ENCODE results near the gene PTPN14. TPM values are rescaled to one million over a fixed set of nuclear protein-coding genes. Genes with fewer than 3 reads are reported as not detected.
A peak's percentile ranks its signal among the peaks of the same experiment; 100 is the strongest.

Gene PTPN14
- total RNA-seq, 1 experiment from 2014 or later: 209 TPM

GRCh38 chr1:214445831-214446614, 105.4 kb downstream of the PTPN14 start:
- ChIA-PET POLR2A (no interaction called here), CTCF (interaction anchor here (0.6 to 1.1 kb wide), 2 partner anchors 10 to 25 kb away, joined by 3 to 8 read pairs; no protein-coding TSS in a partner anchor)
- DNase-seq (ENCODE audit: low read depth, low spot score) (no peak), ATAC-seq (no peak)
- H3K4me3 ChIP-seq (ENCODE audit: low read depth in 2 of 2, low read length in 2 of 2): no peak overlapping the region
- no peaks in the 10 kb centered on the region for H3K27me3 ChIP-seq (ENCODE audit: control insufficient read depth, insufficient read depth, low read length)
- in situ Hi-C loops (cut with HindIII; ENCODE audit: low pct_unique_long_range_greater_than_20kb, low sequenced_read_pairs): no loop called here
- BruUV-seq (replicated peaks): no TSS peak
- intact Hi-C loops (cut with micrococcal nuclease; ENCODE audit: unreplicated experiment): no loop called here
- no peaks in the 10 kb centered on the region for H3K9me3 ChIP-seq (ENCODE audit: control insufficient read depth, insufficient read depth, low read depth, low read length)
- H3K4me1 ChIP-seq (ENCODE audit: control insufficient read depth, insufficient read depth, low read length): peaks cover 67% of the 10 kb centered on the region
- H3K27ac ChIP-seq (ENCODE audit: low read length): peak overlapping the region; percentile 98
- peaks cover 8% of the 10 kb centered on the region; the same call in 1 of the 2 replicates for H3K36me3 ChIP-seq (ENCODE audit: control insufficient read depth, insufficient read depth, low read length)
- TF ChIP-seq TCF7L2 (IDR thresholded peaks at IDR 0.05; ENCODE audit: low read depth, low read length): no peak
- no peak for TF ChIP-seq CTCF (IDR thresholded peaks at IDR 0.05)
- no peak for TF ChIP-seq REST (IDR thresholded peaks at IDR 0.05; ENCODE audit: insufficient read depth in 1 of 2, low read depth in 2 of 2, low read length in 1 of 2)
- no peak for TF ChIP-seq POLR2AphosphoS5 (IDR thresholded peaks at IDR 0.05; ENCODE audit: low read depth, low read length)
- no peak for TF ChIP-seq SIN3A (IDR thresholded peaks at IDR 0.05; ENCODE audit: borderline replicate concordance, insufficient read depth, low read depth, low read length)

- CTCF ChIA-PET: no interaction called here
- intact Hi-C loops (cut with micrococcal nuclease; ENCODE audit: unreplicated experiment): no loop called here
- TF ChIP-seq REST (IDR thresholded peaks at IDR 0.05; ENCODE audit: insufficient read depth in 1 of 2, low read depth in 2 of 2, low read length in 1 of 2) (no peak), SIN3A (IDR thresholded peaks at IDR 0.05; ENCODE audit: borderline replicate concordance, insufficient read depth, low read depth, low read length) (no peak), POLR2AphosphoS5 (IDR thresholded peaks at IDR 0.05; ENCODE audit: low read depth, low read length) (no peak), TCF7L2 (IDR thresholded peaks at IDR 0.05; ENCODE audit: low read depth, low read length) (no peak), CTCF (IDR thresholded peaks at IDR 0.05) (no peak)
- in situ Hi-C loops (cut with HindIII; ENCODE audit: low pct_unique_long_range_greater_than_20kb, low sequenced_read_pairs): no loop called here
- H3K9me3 ChIP-seq (ENCODE audit: control insufficient read depth, insufficient read depth, low read depth, low read length): no peaks in the 10 kb centered on the region
- H3K36me3 ChIP-seq (ENCODE audit: control insufficient read depth, insufficient read depth, low read length): peaks cover 8% of the 10 kb centered on the region; the same call in 1 of the 2 replicates
- H3K4me3 ChIP-seq (ENCODE audit: low read depth in 2 of 2, low read length in 2 of 2): no peak overlapping the region
- BruUV-seq (replicated peaks): no TSS peak
- ATAC-seq (no peak), DNase-seq (ENCODE audit: low read depth, low spot score) (no peak)
- peaks cover 75% of the 10 kb centered on the region for H3K4me1 ChIP-seq (ENCODE audit: control insufficient read depth, insufficient read depth, low read length)
- no peaks in the 10 kb centered on the region for H3K27me3 ChIP-seq (ENCODE audit: control insufficient read depth, insufficient read depth, low read length)
- peak overlapping the region; percentile 98 for H3K27ac ChIP-seq (ENCODE audit: low read length)
- POLR2A ChIA-PET: no interaction called here
Observed at GRCh38 chr1:214445199-214445598, 106.2 kb downstream of the PTPN14 start.

Data from Panc1 (cell line).